ENCODE results near the gene FSTL4. TPM values are rescaled to one million over a fixed set of nuclear protein-coding genes. Genes with fewer than 3 reads are reported as not detected.
"Not testable (repeated sequence)": the region's sequence is repeated elsewhere in the genome, so short reads cannot be mapped to it uniquely, and the experiment has no call there.

The FSTL4 gene
- total and polyA plus RNA-seq, 2 donors (not counting 1 experiment from before 2014, with no cell fraction given) = 0.31 to 6.7 TPM

DNA sequence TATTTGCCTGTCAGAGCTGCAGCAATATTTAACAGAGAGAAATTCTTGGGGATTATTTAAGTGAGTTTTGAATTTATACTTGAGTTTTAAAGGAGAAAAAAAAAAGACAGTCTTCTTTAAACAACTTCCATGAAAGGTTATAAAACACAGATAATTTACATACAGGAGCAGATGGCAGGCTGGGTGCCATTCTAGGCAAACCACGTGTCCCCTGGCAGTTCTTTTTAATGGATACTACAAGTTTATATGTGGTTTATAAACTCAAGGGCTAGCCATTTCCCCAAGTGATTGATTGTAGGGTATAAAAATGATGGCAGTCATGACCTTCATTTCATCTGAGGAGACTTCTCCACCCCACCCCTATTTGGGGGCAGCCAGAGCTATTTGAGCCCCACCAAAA lies 166.6 kb downstream of the FSTL4 start:
- Histone ChIP-seq H3K79me2 (ENCODE audit: control insufficient read depth, insufficient read depth, low read length) (no peaks in the 10 kb centered on the region), H3K4me3 (ENCODE audit: control extremely low read depth in 1 of 5, extremely low read depth in 1 of 5, insufficient read depth in 1 of 5, low read depth in 2 of 5, low read length in 4 of 5) (no peak overlapping the region), H3K4me2 (replicated peaks; ENCODE audit: low read depth, low read length, poor library complexity, severe bottlenecking) (no peak overlapping the region), H3K27ac (ENCODE audit: low read length in 2 of 2) (no peak overlapping the region), H3K4me1 (ENCODE audit: control insufficient read depth in 2 of 2, insufficient read depth in 2 of 2, low read length in 2 of 2) (no peaks in the 10 kb centered on the region), H2AFZ (ENCODE audit: insufficient read depth, low read depth, low read length, poor library complexity, severe bottlenecking) (no peak overlapping the region), H3K9ac (ENCODE audit: low read length) (no peak overlapping the region), H3K27me3 (replicated peaks in 1 of 4; ENCODE audit: control extremely low read depth in 1 of 4, control insufficient read depth in 3 of 4, insufficient read depth in 4 of 4, low read length in 3 of 4) (peaks cover 0 to 4% (median 0%) of the 10 kb centered on the region in 4 experiments), H3K9me3 (ENCODE audit: control extremely low read depth in 1 of 3, control insufficient read depth in 2 of 3, insufficient read depth in 1 of 3, low read length in 2 of 3) (no peaks in the 10 kb centered on the region), H3K36me3 (replicated peaks in 1 of 2; ENCODE audit: control extremely low read depth in 1 of 2, control insufficient read depth in 1 of 2, extremely low read depth in 1 of 2, insufficient read depth in 2 of 2, low read length in 1 of 2) (no peaks in the 10 kb centered on the region), H4K20me1 (ENCODE audit: control insufficient read depth, insufficient read depth, low read length, poor library complexity, severe bottlenecking) (no peaks in the 10 kb centered on the region)
- Mint-ChIP-seq H3K4me1 (no peaks in the 10 kb centered on the region), H3K9me3 (ENCODE audit: insufficient read depth) (no peaks in the 10 kb centered on the region), H3K27me3 (peaks cover 3% of the 10 kb centered on the region), H3K4me3 (no peak overlapping the region), H3K27ac (no peak overlapping the region)
- CTCF ChIA-PET = no interaction called here
- POLR2A ChIA-PET = no interaction called here
- intact Hi-C loops (cut with micrococcal nuclease) = no loop called here
- no CpG with 5 or more reads among the region's 1 CpG for WGBS (ENCODE audit: insufficient coverage)
- TF ChIP-seq, protein P1, sequence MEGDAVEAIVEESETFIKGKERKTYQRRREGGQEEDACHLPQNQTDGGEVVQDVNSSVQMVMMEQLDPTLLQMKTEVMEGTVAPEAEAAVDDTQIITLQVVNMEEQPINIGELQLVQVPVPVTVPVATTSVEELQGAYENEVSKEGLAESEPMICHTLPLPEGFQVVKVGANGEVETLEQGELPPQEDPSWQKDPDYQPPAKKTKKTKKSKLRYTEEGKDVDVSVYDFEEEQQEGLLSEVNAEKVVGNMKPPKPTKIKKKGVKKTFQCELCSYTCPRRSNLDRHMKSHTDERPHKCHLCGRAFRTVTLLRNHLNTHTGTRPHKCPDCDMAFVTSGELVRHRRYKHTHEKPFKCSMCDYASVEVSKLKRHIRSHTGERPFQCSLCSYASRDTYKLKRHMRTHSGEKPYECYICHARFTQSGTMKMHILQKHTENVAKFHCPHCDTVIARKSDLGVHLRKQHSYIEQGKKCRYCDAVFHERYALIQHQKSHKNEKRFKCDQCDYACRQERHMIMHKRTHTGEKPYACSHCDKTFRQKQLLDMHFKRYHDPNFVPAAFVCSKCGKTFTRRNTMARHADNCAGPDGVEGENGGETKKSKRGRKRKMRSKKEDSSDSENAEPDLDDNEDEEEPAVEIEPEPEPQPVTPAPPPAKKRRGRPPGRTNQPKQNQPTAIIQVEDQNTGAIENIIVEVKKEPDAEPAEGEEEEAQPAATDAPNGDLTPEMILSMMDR (IDR thresholded peaks at IDR 0.05) = no peak
- no peak for TF ChIP-seq EZH2 (IDR thresholded peaks at IDR 0.05; ENCODE audit: borderline replicate concordance, insufficient read depth, low read depth, low read length, poor library complexity, severe bottlenecking)
- no peak for DNase-seq
- no peak for ATAC-seq (ENCODE audit: low read depth)

DNA sequence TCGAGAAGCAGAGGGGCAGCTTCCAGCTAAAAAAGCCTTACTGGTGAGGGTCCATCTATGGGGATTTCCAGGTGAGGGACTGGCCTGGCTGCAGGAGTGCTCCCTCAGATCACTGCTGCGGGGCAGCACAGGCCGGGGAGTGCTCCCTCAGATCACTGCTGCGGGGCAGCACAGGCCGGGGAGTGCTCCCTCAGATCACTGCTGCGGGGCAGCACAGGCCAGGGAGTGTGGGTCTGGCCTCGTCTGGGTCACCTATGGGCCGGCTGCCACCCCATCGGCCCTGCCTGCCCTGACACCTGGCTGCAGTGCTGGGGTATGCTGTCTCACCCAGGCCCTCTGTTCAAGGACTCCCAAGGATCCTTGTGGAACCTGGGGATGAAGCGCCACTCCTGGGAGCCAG lies 167.1 kb downstream of the FSTL4 start:
- H3K27ac Mint-ChIP-seq; H3K36me3 ChIP-seq (replicated peaks in 1 of 2; ENCODE audit: control extremely low read depth in 1 of 2, control insufficient read depth in 1 of 2, extremely low read depth in 1 of 2, insufficient read depth in 2 of 2, low read length in 1 of 2); H3K27me3 ChIP-seq (replicated peaks in 1 of 4; ENCODE audit: control extremely low read depth in 1 of 4, control insufficient read depth in 3 of 4, insufficient read depth in 4 of 4, low read length in 3 of 4); DNase-seq; H3K9me3 Mint-ChIP-seq (ENCODE audit: insufficient read depth); H3K27me3 Mint-ChIP-seq; ATAC-seq (ENCODE audit: low read depth); H3K79me2 ChIP-seq (ENCODE audit: control insufficient read depth, insufficient read depth, low read length); H4K20me1 ChIP-seq (ENCODE audit: control insufficient read depth, insufficient read depth, low read length, poor library complexity, severe bottlenecking); intact Hi-C loops (cut with micrococcal nuclease); H3K27ac ChIP-seq (ENCODE audit: low read length in 2 of 2); H2AFZ ChIP-seq (ENCODE audit: insufficient read depth, low read depth, low read length, poor library complexity, severe bottlenecking); H3K4me3 ChIP-seq (ENCODE audit: control extremely low read depth in 1 of 5, extremely low read depth in 1 of 5, insufficient read depth in 1 of 5, low read depth in 2 of 5, low read length in 4 of 5); H3K4me1 ChIP-seq (ENCODE audit: control insufficient read depth in 2 of 2, insufficient read depth in 2 of 2, low read length in 2 of 2); H3K4me1 Mint-ChIP-seq; H3K4me2 ChIP-seq (replicated peaks; ENCODE audit: low read depth, low read length, poor library complexity, severe bottlenecking); H3K9ac ChIP-seq (ENCODE audit: low read length); CTCF ChIA-PET; H3K9me3 ChIP-seq (ENCODE audit: control extremely low read depth in 1 of 3, control insufficient read depth in 2 of 3, insufficient read depth in 1 of 3, low read length in 2 of 3); POLR2A ChIA-PET; H3K4me3 Mint-ChIP-seq: not testable (repeated sequence)
- WGBS (ENCODE audit: insufficient coverage) = 99% methylated on average over 10 of the region's 10 CpGs

Measured in B cell (primary cell).